GM23338 (cell line): ENCODE results near the gene KRTAP2-2. TPM values are rescaled to one million over a fixed set of nuclear protein-coding genes. Genes with fewer than 3 reads are reported as not detected.
"Not testable (repeated sequence)": the region's sequence is repeated elsewhere in the genome, so short reads cannot be mapped to it uniquely, and the experiment has no call there.

ENCODE experiments used
- ATAC-seq: fragments of 200-7000 bp; cut with Tn5 transposase; 3 replicates; pipeline ENCODE4 v1.9.1; 2020
- DNase-seq: peaks from one replicate; pipeline ENCODE4 v3.0.0-alpha.2; 2015; ENCODE audit warnings: low spot score
- H2AFZ ChIP-seq: fragments of 200-600 bp; sonication (generic); 2 replicates; pipeline ENCODE4 v1.8.0; 2016; ENCODE audit warnings: antibody characterized with exemption, mild to moderate bottlenecking, moderate library complexity
- H3F3A ChIP-seq: fragments of 200-600 bp; sonication (generic); replicated peaks from 2 replicates; pipeline ENCODE4 v1.8.0; 2017; ENCODE audit warnings: antibody characterized with exemption, mixed run types, low read depth
- H3K27ac ChIP-seq: fragments of 200-600 bp; sonication (generic); 2 replicates; pipeline ENCODE4 v1.6.1; 2016; ENCODE audit warnings: low read depth
- H3K27me3 ChIP-seq: fragments of 200-600 bp; sonication (generic); 2 replicates; pipeline ENCODE4 v1.8.0; 2016; ENCODE audit warnings: mild to moderate bottlenecking, mixed run types, moderate library complexity; ENCODE audit not compliant: insufficient read depth
- H3K36me3 ChIP-seq: fragments of 200-600 bp; sonication (generic); 2 replicates; pipeline ENCODE4 v1.8.0; 2016; ENCODE audit warnings: mild to moderate bottlenecking; ENCODE audit not compliant: insufficient read depth
- H3K4me1 ChIP-seq: fragments of 200-600 bp; sonication (generic); 2 replicates; pipeline ENCODE4 v1.8.0; 2016; ENCODE audit warnings: mild to moderate bottlenecking, moderate library complexity; ENCODE audit not compliant: insufficient read depth
- H3K4me2 ChIP-seq: fragments of 200-600 bp; sonication (generic); 2 replicates; pipeline ENCODE4 v1.7.1; 2017; ENCODE audit warnings: mixed run types
- H3K4me3 ChIP-seq: fragments of 200-600 bp; sonication (generic); 2 replicates; pipeline ENCODE4 v1.6.1; 2016; ENCODE audit warnings: mixed run types
- H3K79me2 ChIP-seq: fragments of 200-600 bp; sonication (generic); replicated peaks from 2 replicates; pipeline ENCODE4 v1.8.0; 2017; ENCODE audit warnings: mild to moderate bottlenecking; ENCODE audit not compliant: insufficient read depth
- H3K9me2 ChIP-seq: fragments of 200-600 bp; sonication (generic); 2 replicates; pipeline ENCODE4 v1.8.0; 2017; ENCODE audit not compliant: insufficient read depth
- H4K20me1 ChIP-seq: fragments of 200-600 bp; sonication (generic); replicated peaks from 2 replicates; pipeline ENCODE4 v1.8.0; 2017; ENCODE audit warnings: mild to moderate bottlenecking; ENCODE audit not compliant: insufficient read depth
- H3K27ac Mint-ChIP-seq: 2 replicates; pipeline ENCODE4 v1.8.0; 2020; ENCODE audit warnings: inconsistent platforms, mild to moderate bottlenecking, moderate library complexity, mixed read lengths
- H3K27me3 Mint-ChIP-seq: 3 replicates; pipeline ENCODE4 v1.8.0; 2022; ENCODE audit warnings: low read depth, mild to moderate bottlenecking, moderate library complexity, mixed read lengths, inconsistent platforms; ENCODE audit not compliant: insufficient read depth, poor library complexity
- H3K36me3 Mint-ChIP-seq: 3 replicates; pipeline ENCODE4 v1.8.0; 2021; ENCODE audit warnings: low read depth, mild to moderate bottlenecking, inconsistent platforms, moderate library complexity, mixed read lengths
- H3K4me1 Mint-ChIP-seq: 3 replicates; pipeline ENCODE4 v1.8.0; 2020; ENCODE audit warnings: mild to moderate bottlenecking, inconsistent platforms, mixed read lengths
- H3K4me3 Mint-ChIP-seq: 3 replicates; pipeline ENCODE4 v1.8.0; 2021; ENCODE audit warnings: moderate library complexity, mild to moderate bottlenecking, inconsistent platforms, mixed read lengths
- H3K9me3 Mint-ChIP-seq: 3 replicates; pipeline ENCODE4 v1.8.0; 2020; ENCODE audit warnings: moderate library complexity, mild to moderate bottlenecking, inconsistent platforms, mixed read lengths
- CREB1 ChIP-seq: fragments of 250-450 bp; sonication (Bioruptor Pico); IDR thresholded peaks from 2 replicates; pipeline ENCODE4 v1.5.0; 2020; ENCODE audit warnings: low read depth, mild to moderate bottlenecking, moderate library complexity
- POLR2AphosphoS5 ChIP-seq: IDR thresholded peaks from 2 replicates; pipeline ENCODE4 v1.6.1; 2016; ENCODE audit warnings: antibody characterized with exemption, low read depth
- STAT1 ChIP-seq: IDR thresholded peaks from one replicate; pipeline ENCODE4 v1.6.1; 2016; ENCODE audit warnings: antibody characterized with exemption; ENCODE audit not compliant: unreplicated experiment
- ZNF114 ChIP-seq: fragments of 250-450 bp; sonication (Bioruptor Pico); IDR thresholded peaks from 2 replicates; pipeline ENCODE4 v1.5.0; 2020; ENCODE audit warnings: mild to moderate bottlenecking, moderate library complexity
- polyA plus RNA-seq: library from polyadenylated mRNA; unstranded; fragments of >200 nt; fragmentation: Nextera tagmentation; extraction: Ambion mirVana; gene quantifications from 2 replicates; pipeline ENCODE4 v1.2.1, GENCODE V29; 2016
- total RNA-seq: library from RNA; depleted of rRNA; stranded (reverse); fragments of >200 nt; shearing (Covaris generic); gene quantifications from 2 replicates; pipeline ENCODE4 v1.2.3, GENCODE V29; 2014
- TF ChIP-seq, protein P1 (sequence below): fragments of 250-450 bp; sonication (Bioruptor Pico); IDR thresholded peaks from 2 replicates; pipeline ENCODE4 v1.5.0; 2020; ENCODE audit warnings: mild to moderate bottlenecking, moderate library complexity
- TF ChIP-seq, protein P2 (sequence below), 2 experiments: fragments of 200-600 bp in 1 of 2; sonication (generic) in 1 of 2; conservative IDR thresholded peaks; 2 replicates each; pipeline versions ENCODE4 v1.5.1 to v1.6.1; 2016 to 2017; ENCODE audit warnings: antibody characterized with exemption in 2 of 2, low read depth in 2 of 2, mild to moderate bottlenecking in 2 of 2, moderate library complexity in 1 of 2
- TF ChIP-seq, protein P3 (sequence below): IDR thresholded peaks from 2 replicates; pipeline ENCODE4 v1.6.1; 2016; ENCODE audit warnings: antibody characterized with exemption

The KRTAP2-2 gene
- total and polyA plus RNA-seq, 2 experiments from 2014 or later = not detected

GRCh38 chr17:41042953-41043352 is 12.1 kb downstream of the KRTAP2-2 start:
- no peak overlapping the region for H3K4me3 ChIP-seq
- H3K9me2 ChIP-seq = no peaks in the 10 kb centered on the region
- H3K4me1 ChIP-seq = peaks cover 14% of the 10 kb centered on the region
- no peak overlapping the region for H3K4me2 ChIP-seq
- no peaks in the 10 kb centered on the region for H3K36me3 Mint-ChIP-seq
- H3F3A ChIP-seq = no peaks in the 10 kb centered on the region
- DNase-seq (no peak), ATAC-seq (no peak)
- peaks cover 4% of the 10 kb centered on the region for H3K27me3 Mint-ChIP-seq
- H3K9me3 Mint-ChIP-seq = 0 out of 3 replicates have a peak, but pooled peaks cover 2% of the 10 kb centered on the region
- no peak overlapping the region for H2AFZ ChIP-seq
- H3K27ac Mint-ChIP-seq = no peak overlapping the region
- no peak overlapping the region for H3K27ac ChIP-seq
- H3K27me3 ChIP-seq = no peaks in the 10 kb centered on the region
- no peak overlapping the region for H3K4me3 Mint-ChIP-seq
- no peaks in the 10 kb centered on the region for H4K20me1 ChIP-seq
- H3K79me2 ChIP-seq = no peaks in the 10 kb centered on the region
- peaks cover 19% of the 10 kb centered on the region for H3K4me1 Mint-ChIP-seq
- H3K36me3 ChIP-seq = no peaks in the 10 kb centered on the region
- TF ChIP-seq, protein P1, sequence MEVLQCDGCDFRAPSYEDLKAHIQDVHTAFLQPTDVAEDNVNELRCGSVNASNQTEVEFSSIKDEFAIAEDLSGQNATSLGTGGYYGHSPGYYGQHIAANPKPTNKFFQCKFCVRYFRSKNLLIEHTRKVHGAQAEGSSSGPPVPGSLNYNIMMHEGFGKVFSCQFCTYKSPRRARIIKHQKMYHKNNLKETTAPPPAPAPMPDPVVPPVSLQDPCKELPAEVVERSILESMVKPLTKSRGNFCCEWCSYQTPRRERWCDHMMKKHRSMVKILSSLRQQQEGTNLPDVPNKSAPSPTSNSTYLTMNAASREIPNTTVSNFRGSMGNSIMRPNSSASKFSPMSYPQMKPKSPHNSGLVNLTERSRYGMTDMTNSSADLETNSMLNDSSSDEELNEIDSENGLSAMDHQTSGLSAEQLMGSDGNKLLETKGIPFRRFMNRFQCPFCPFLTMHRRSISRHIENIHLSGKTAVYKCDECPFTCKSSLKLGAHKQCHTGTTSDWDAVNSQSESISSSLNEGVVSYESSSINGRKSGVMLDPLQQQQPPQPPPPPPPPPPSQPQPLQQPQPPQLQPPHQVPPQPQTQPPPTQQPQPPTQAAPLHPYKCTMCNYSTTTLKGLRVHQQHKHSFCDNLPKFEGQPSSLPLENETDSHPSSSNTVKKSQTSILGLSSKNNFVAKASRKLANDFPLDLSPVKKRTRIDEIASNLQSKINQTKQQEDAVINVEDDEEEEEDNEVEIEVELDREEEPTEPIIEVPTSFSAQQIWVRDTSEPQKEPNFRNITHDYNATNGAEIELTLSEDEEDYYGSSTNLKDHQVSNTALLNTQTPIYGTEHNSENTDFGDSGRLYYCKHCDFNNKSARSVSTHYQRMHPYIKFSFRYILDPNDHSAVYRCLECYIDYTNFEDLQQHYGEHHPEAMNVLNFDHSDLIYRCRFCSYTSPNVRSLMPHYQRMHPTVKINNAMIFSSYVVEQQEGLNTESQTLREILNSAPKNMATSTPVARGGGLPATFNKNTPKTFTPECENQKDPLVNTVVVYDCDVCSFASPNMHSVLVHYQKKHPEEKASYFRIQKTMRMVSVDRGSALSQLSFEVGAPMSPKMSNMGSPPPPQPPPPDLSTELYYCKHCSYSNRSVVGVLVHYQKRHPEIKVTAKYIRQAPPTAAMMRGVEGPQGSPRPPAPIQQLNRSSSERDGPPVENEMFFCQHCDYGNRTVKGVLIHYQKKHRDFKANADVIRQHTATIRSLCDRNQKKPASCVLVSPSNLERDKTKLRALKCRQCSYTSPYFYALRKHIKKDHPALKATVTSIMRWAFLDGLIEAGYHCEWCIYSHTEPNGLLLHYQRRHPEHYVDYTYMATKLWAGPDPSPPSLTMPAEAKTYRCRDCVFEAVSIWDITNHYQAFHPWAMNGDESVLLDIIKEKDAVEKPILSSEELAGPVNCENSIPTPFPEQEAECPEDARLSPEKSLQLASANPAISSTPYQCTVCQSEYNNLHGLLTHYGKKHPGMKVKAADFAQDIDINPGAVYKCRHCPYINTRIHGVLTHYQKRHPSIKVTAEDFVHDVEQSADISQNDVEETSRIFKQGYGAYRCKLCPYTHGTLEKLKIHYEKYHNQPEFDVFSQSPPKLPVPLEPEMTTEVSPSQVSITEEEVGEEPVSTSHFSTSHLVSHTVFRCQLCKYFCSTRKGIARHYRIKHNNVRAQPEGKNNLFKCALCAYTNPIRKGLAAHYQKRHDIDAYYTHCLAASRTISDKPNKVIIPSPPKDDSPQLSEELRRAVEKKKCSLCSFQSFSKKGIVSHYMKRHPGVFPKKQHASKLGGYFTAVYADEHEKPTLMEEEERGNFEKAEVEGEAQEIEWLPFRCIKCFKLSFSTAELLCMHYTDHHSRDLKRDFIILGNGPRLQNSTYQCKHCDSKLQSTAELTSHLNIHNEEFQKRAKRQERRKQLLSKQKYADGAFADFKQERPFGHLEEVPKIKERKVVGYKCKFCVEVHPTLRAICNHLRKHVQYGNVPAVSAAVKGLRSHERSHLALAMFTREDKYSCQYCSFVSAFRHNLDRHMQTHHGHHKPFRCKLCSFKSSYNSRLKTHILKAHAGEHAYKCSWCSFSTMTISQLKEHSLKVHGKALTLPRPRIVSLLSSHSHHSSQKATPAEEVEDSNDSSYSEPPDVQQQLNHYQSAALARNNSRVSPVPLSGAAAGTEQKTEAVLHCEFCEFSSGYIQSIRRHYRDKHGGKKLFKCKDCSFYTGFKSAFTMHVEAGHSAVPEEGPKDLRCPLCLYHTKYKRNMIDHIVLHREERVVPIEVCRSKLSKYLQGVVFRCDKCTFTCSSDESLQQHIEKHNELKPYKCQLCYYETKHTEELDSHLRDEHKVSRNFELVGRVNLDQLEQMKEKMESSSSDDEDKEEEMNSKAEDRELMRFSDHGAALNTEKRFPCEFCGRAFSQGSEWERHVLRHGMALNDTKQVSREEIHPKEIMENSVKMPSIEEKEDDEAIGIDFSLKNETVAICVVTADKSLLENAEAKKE = no peak
- TF ChIP-seq, protein P2, sequence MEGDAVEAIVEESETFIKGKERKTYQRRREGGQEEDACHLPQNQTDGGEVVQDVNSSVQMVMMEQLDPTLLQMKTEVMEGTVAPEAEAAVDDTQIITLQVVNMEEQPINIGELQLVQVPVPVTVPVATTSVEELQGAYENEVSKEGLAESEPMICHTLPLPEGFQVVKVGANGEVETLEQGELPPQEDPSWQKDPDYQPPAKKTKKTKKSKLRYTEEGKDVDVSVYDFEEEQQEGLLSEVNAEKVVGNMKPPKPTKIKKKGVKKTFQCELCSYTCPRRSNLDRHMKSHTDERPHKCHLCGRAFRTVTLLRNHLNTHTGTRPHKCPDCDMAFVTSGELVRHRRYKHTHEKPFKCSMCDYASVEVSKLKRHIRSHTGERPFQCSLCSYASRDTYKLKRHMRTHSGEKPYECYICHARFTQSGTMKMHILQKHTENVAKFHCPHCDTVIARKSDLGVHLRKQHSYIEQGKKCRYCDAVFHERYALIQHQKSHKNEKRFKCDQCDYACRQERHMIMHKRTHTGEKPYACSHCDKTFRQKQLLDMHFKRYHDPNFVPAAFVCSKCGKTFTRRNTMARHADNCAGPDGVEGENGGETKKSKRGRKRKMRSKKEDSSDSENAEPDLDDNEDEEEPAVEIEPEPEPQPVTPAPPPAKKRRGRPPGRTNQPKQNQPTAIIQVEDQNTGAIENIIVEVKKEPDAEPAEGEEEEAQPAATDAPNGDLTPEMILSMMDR (conservative IDR thresholded peaks at IDR 0.05; ENCODE audit: low read depth in 2 of 2) = no peak
- TF ChIP-seq POLR2AphosphoS5 (no peak), STAT1 (no peak), CREB1 (CRISPR knock-in tag) (no peak), ZNF114 (CRISPR knock-in tag) (no peak)
- TF ChIP-seq, protein P3, sequence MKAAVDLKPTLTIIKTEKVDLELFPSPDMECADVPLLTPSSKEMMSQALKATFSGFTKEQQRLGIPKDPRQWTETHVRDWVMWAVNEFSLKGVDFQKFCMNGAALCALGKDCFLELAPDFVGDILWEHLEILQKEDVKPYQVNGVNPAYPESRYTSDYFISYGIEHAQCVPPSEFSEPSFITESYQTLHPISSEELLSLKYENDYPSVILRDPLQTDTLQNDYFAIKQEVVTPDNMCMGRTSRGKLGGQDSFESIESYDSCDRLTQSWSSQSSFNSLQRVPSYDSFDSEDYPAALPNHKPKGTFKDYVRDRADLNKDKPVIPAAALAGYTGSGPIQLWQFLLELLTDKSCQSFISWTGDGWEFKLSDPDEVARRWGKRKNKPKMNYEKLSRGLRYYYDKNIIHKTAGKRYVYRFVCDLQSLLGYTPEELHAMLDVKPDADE = no peak

DNA sequence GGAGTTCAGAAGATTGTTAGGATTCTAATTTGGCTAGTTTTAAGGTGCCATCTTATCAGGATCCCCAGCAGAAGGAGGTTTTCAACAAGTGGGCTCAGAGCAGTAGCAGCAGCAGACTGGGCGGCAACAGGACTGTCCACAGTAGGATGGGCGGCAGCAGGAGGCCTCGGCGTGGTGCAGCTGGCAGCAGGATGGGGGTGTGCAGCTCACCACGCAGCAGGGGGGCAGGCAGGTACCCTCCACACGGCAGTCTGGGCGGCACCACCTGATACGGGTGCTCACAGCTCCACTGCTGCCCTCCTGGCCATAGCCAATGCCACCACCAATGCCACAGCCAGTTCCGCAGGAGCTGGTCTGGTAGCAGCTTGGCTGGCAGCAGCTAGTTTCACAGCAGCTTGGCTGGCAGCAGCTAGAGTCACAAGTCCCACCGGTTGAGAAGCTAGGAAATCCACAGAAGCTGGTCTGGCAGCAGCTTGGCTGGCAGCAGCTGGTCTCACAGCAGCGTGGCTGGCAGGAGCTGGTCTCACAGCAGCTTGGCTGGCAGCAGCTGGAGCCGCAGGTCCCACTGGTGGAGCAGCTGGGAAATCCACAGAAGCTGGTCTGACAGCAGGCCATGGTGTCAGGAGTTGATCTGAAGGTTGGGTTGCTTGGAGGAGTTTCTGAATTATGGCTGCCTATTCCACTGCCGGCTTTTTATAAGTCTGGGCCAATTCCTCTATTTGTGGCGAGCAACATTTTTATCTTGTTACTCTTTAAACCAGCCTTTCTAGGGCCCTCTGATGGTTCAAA is 14.1 kb downstream of the KRTAP2-2 start, which contains the start of gene KRTAP1-1:
Gene KRTAP1-1, minus strand, starts transcription at position 668 of the 789 bp plus-strand sequence. Its CDS starts 53 bp downstream, at position 615.
- H3K27ac ChIP-seq, H3F3A ChIP-seq, H3K27ac Mint-ChIP-seq, H3K27me3 ChIP-seq, H3K36me3 ChIP-seq, H3K27me3 Mint-ChIP-seq, H4K20me1 ChIP-seq, H3K36me3 Mint-ChIP-seq, ATAC-seq, H3K9me3 Mint-ChIP-seq, H3K9me2 ChIP-seq, H3K79me2 ChIP-seq, H3K4me2 ChIP-seq, H3K4me3 ChIP-seq, H2AFZ ChIP-seq, H3K4me3 Mint-ChIP-seq, DNase-seq: not testable (repeated sequence)
- H3K4me1 ChIP-seq = peaks cover 25% of the 10 kb centered on the region
- H3K4me1 Mint-ChIP-seq = peaks cover 25% of the 10 kb centered on the region
